WTC11 (cell line): ENCODE measurements around the gene DEFB114. TPM values are rescaled to one million over a fixed set of nuclear protein-coding genes. Genes with fewer than 3 reads are reported as not detected.
A peak's percentile ranks its signal among the peaks of the same experiment; 100 is the strongest.

Experiments used
- ATAC-seq: fragments of 200-7000 bp; cut with Tn5 transposase; 2 replicates; pipeline ENCODE4 v1.10.0; 2021; ENCODE audit warnings: mild to moderate bottlenecking, moderate library complexity
- CTCF ChIA-PET: fragments of 300-600 bp; sonication (Branson Sonifier 250); formaldehyde crosslinking; loops from one replicate; lab custom pipeline; 2021; ENCODE audit warnings: antibody characterized with exemption; lab: Charles Lee
- POLR2A ChIA-PET: fragments of 350-600 bp; sonication (Branson Sonifier 250); formaldehyde crosslinking; loops from one replicate; lab custom pipeline; 2021; ENCODE audit warnings: antibody characterized with exemption; lab: Charles Lee
- DNase-seq: peaks from one replicate; pipeline ENCODE4 v3.0.0; 2021; ENCODE audit warnings: low spot score
- H3K27ac Mint-ChIP-seq: 2 replicates; pipeline ENCODE4 v1.8.0; 2021; ENCODE audit warnings: mixed read lengths
- H3K27me3 Mint-ChIP-seq: 2 replicates; pipeline ENCODE4 v1.8.0; 2021; ENCODE audit warnings: low read depth, mild to moderate bottlenecking, moderate library complexity, mixed read lengths
- H3K36me3 Mint-ChIP-seq: 2 replicates; pipeline ENCODE4 v1.8.0; 2021; ENCODE audit warnings: mixed read lengths
- H3K4me1 Mint-ChIP-seq: 2 replicates; pipeline ENCODE4 v1.8.0; 2022; ENCODE audit warnings: mixed read lengths
- H3K4me3 Mint-ChIP-seq: 2 replicates; pipeline ENCODE4 v1.8.0; 2021; ENCODE audit warnings: mild to moderate bottlenecking, moderate library complexity, mixed read lengths
- H3K9me3 Mint-ChIP-seq: 2 replicates; pipeline ENCODE4 v1.8.0; 2021; ENCODE audit warnings: mixed read lengths
- E2F1 ChIP-seq: sonication (generic); formaldehyde crosslinking; IDR thresholded peaks from 2 replicates; pipeline ENCODE4 v1.8.0; 2022; ENCODE audit warnings: mild to moderate bottlenecking, missing genetic modification reagents
- E2F5 ChIP-seq: sonication (generic); formaldehyde crosslinking; IDR thresholded peaks from 2 replicates; pipeline ENCODE4 v1.8.1; 2022; ENCODE audit warnings: mild to moderate bottlenecking, moderate library complexity, missing genetic modification reagents
- FOXP1 ChIP-seq: sonication (generic); formaldehyde crosslinking; IDR thresholded peaks from 2 replicates; pipeline ENCODE4 v1.8.0; 2022; ENCODE audit warnings: missing genetic modification reagents, mild to moderate bottlenecking, moderate library complexity, borderline replicate concordance
- HMGA2 ChIP-seq: fragments of 250-450 bp; sonication (Bioruptor Pico); IDR thresholded peaks from 2 replicates; pipeline ENCODE4 v1.4.0; 2021; ENCODE audit warnings: mild to moderate bottlenecking, moderate library complexity
- KAT7 ChIP-seq: sonication (generic); formaldehyde crosslinking; IDR thresholded peaks from 2 replicates; pipeline ENCODE4 v1.8.1; 2023; ENCODE audit warnings: missing genetic modification reagents, mild to moderate bottlenecking, borderline replicate concordance
- NFATC4 ChIP-seq: fragments of 250-450 bp; sonication (Bioruptor Pico); IDR thresholded peaks from 2 replicates; pipeline ENCODE4 v1.9.0; 2021; ENCODE audit warnings: mild to moderate bottlenecking
- NR2C2 ChIP-seq: sonication (generic); formaldehyde crosslinking; IDR thresholded peaks from 2 replicates; pipeline ENCODE4 v1.8.0; 2022; ENCODE audit warnings: mild to moderate bottlenecking, missing genetic modification reagents
- OVOL2 ChIP-seq: fragments of 250-450 bp; sonication (Bioruptor Pico); IDR thresholded peaks from 2 replicates; pipeline ENCODE4 v1.9.0; 2021; ENCODE audit warnings: mild to moderate bottlenecking, borderline replicate concordance
- RELA ChIP-seq: sonication (generic); formaldehyde crosslinking; IDR thresholded peaks from 2 replicates; pipeline ENCODE4 v1.8.1; 2022; ENCODE audit warnings: missing genetic modification reagents, mild to moderate bottlenecking, borderline replicate concordance
- RORB ChIP-seq: fragments of 250-450 bp; sonication (Bioruptor Pico); IDR thresholded peaks from 2 replicates; pipeline ENCODE4 v1.9.0; 2021; ENCODE audit warnings: mild to moderate bottlenecking
- SOX15 ChIP-seq: fragments of 250-450 bp; sonication (Bioruptor Pico); IDR thresholded peaks from 2 replicates; pipeline ENCODE4 v1.9.0; 2021; ENCODE audit warnings: mild to moderate bottlenecking
- TEAD4 ChIP-seq: sonication (generic); formaldehyde crosslinking; IDR thresholded peaks from 2 replicates; pipeline ENCODE4 v1.8.0; 2022; ENCODE audit warnings: mild to moderate bottlenecking, missing genetic modification reagents
- TP53 ChIP-seq: sonication (generic); formaldehyde crosslinking; IDR thresholded peaks from 2 replicates; pipeline ENCODE4 v1.8.1; 2023; ENCODE audit warnings: mild to moderate bottlenecking, missing genetic modification reagents
- ZBTB21 ChIP-seq: sonication (generic); formaldehyde crosslinking; IDR thresholded peaks from 2 replicates; pipeline ENCODE4 v1.8.1; 2023; ENCODE audit warnings: mild to moderate bottlenecking, missing genetic modification reagents, borderline replicate concordance
- ZBTB43 ChIP-seq: sonication (generic); formaldehyde crosslinking; IDR thresholded peaks from 2 replicates; pipeline ENCODE4 v1.8.1; 2023; ENCODE audit warnings: mild to moderate bottlenecking, missing genetic modification reagents
- ZNF425 ChIP-seq: fragments of 250-450 bp; sonication (Bioruptor Pico); conservative IDR thresholded peaks from 2 replicates; pipeline ENCODE4 v1.9.0; 2021; ENCODE audit warnings: mild to moderate bottlenecking
- ZNF512 ChIP-seq: sonication (generic); formaldehyde crosslinking; IDR thresholded peaks from 2 replicates; pipeline ENCODE4 v1.8.1; 2022; ENCODE audit warnings: missing genetic modification reagents, borderline replicate concordance
- ZNF671 ChIP-seq: fragments of 250-450 bp; sonication (Bioruptor Pico); IDR thresholded peaks from 2 replicates; pipeline ENCODE4 v1.8.0; 2021; ENCODE audit warnings: mild to moderate bottlenecking
- ZSCAN18 ChIP-seq: fragments of 250-450 bp; sonication (Bioruptor Pico); IDR thresholded peaks from 2 replicates; pipeline ENCODE4 v2.1.2; 2022; ENCODE audit warnings: mild to moderate bottlenecking, moderate library complexity
- total RNA-seq: library from RNA; stranded (reverse); gene quantifications from 3 replicates; pipeline ENCODE4 v1.2.3, GENCODE V29; 2021

The DEFB114 gene
- total RNA-seq, 1 experiment from 2014 or later: not detected

GRCh38 chr6:49950415-49950751 lies 13.6 kb downstream of the DEFB114 start:
- no peak for ATAC-seq
- TF ChIP-seq ZSCAN18 (CRISPR knock-in tag): no peak
- no peak for TF ChIP-seq FOXP1 (CRISPR knock-in tag)
- no peak for TF ChIP-seq TEAD4 (CRISPR knock-in tag)
- TF ChIP-seq OVOL2 (CRISPR knock-in tag): no peak
- no peak for TF ChIP-seq NR2C2 (CRISPR knock-in tag)
- TF ChIP-seq RORB (CRISPR knock-in tag): no peak
- TF ChIP-seq E2F5 (CRISPR knock-in tag): no peak
- TF ChIP-seq ZBTB43: no peak
- no peak for TF ChIP-seq RELA (CRISPR knock-in tag)
- TF ChIP-seq TP53 (CRISPR knock-in tag): no peak
- no peak for TF ChIP-seq SOX15 (CRISPR knock-in tag)
- no peak for TF ChIP-seq ZNF512 (CRISPR knock-in tag)
- POLR2A ChIA-PET: no interaction called here
- Mint-ChIP-seq H3K27ac (no peak overlapping the region), H3K4me3 (peak overlapping the region; percentile 63), H3K27me3 (no peaks in the 10 kb centered on the region), H3K4me1 (peaks cover 14% of the 10 kb centered on the region), H3K36me3 (no peaks in the 10 kb centered on the region), H3K9me3 (no peaks in the 10 kb centered on the region)
- CTCF ChIA-PET: interaction anchor here (0.7 to 1.4 kb wide), 5 partner anchors 26 to 1782 kb away, joined by 3 to 7 read pairs (median 4); no protein-coding TSS in a partner anchor
- no peak for DNase-seq

GRCh38 chr6:49949062-49949461 lies 14.9 kb downstream of the DEFB114 start:
- Mint-ChIP-seq H3K4me1 (peaks cover 8% of the 10 kb centered on the region), H3K9me3 (peaks cover 10% of the 10 kb centered on the region), H3K27ac (no peak overlapping the region), H3K4me3 (peak overlapping the region; percentile 63), H3K36me3 (peaks cover 5% of the 10 kb centered on the region; the same call in 1 of the 2 replicates)
- CTCF ChIA-PET: interaction anchor here (1.4 kb wide), 1 partner anchor 25 kb away, joined by 7 read pairs; no protein-coding TSS in a partner anchor
- ATAC-seq (no peak), DNase-seq (no peak)
- POLR2A ChIA-PET: no interaction called here
- TF ChIP-seq KAT7 (CRISPR knock-in tag) (no peak), E2F1 (CRISPR knock-in tag) (no peak), ZBTB21 (no peak), HMGA2 (CRISPR knock-in tag) (no peak), ZNF671 (CRISPR knock-in tag) (no peak), ZNF512 (CRISPR knock-in tag) (no peak), ZNF425 (no peak), NFATC4 (CRISPR knock-in tag) (no peak)
- TF ChIP-seq, all 79 proteins: peak for 0
- no peaks in the 10 kb centered on the region for H3K27me3 Mint-ChIP-seq
